HepG2 (cell line): ENCODE results near the gene VCP. TPM values are rescaled to one million over a fixed set of nuclear protein-coding genes. Genes with fewer than 3 reads are reported as not detected.

Experiments used
- AHDC1 ChIP-seq: sonication (generic); formaldehyde crosslinking; IDR thresholded peaks from 2 replicates; pipeline ENCODE4 v1.5.1; 2020; ENCODE audit warnings: mild to moderate bottlenecking, missing genetic modification reagents, borderline replicate concordance
- CC2D1A ChIP-seq: sonication (generic); formaldehyde crosslinking; IDR thresholded peaks from 2 replicates; pipeline ENCODE4 v1.8.1; 2023; ENCODE audit warnings: mild to moderate bottlenecking, missing genetic modification reagents
- DZIP1 ChIP-seq: sonication (generic); formaldehyde crosslinking; IDR thresholded peaks from 2 replicates; pipeline ENCODE4 v1.5.0; 2020; ENCODE audit warnings: mild to moderate bottlenecking, missing genetic modification reagents
- FOXO4 ChIP-seq: sonication (generic); formaldehyde crosslinking; conservative IDR thresholded peaks from 2 replicates; pipeline ENCODE4 v1.8.1; 2023; ENCODE audit warnings: missing genetic modification reagents
- HIVEP1 ChIP-seq: sonication (generic); formaldehyde crosslinking; IDR thresholded peaks from 2 replicates; pipeline ENCODE4 v1.4.0; 2020; ENCODE audit warnings: mild to moderate bottlenecking, missing genetic modification reagents
- HOXA9 ChIP-seq: sonication (generic); formaldehyde crosslinking; IDR thresholded peaks from 2 replicates; pipeline ENCODE4 v1.8.1; 2022; ENCODE audit warnings: missing genetic modification reagents, mild to moderate bottlenecking, moderate library complexity, borderline replicate concordance
- KDM4B ChIP-seq: sonication (generic); formaldehyde crosslinking; IDR thresholded peaks from 2 replicates; pipeline ENCODE4 v1.4.0; 2020; ENCODE audit warnings: missing genetic modification reagents
- MEIS2 ChIP-seq: sonication (generic); formaldehyde crosslinking; IDR thresholded peaks from 2 replicates; pipeline ENCODE4 v1.9.0; 2021; ENCODE audit warnings: mild to moderate bottlenecking, missing genetic modification reagents
- PATZ1 ChIP-seq: sonication (generic); formaldehyde crosslinking; IDR thresholded peaks from 2 replicates; pipeline ENCODE4 v1.4.0; 2020; ENCODE audit warnings: missing genetic modification reagents
- PCBP2 ChIP-seq: fragments of 200-400 bp; formaldehyde crosslinking; optimal IDR thresholded peaks from 2 replicates; pipeline ENCODE3; 2018; ENCODE audit warnings: low read length, low read depth; ENCODE audit not compliant: poor library complexity, severe bottlenecking
- ZNF264 ChIP-seq: sonication (generic); formaldehyde crosslinking; IDR thresholded peaks from 2 replicates; pipeline ENCODE4 v1.4.0; 2020; ENCODE audit warnings: missing genetic modification reagents
- ZNF335 ChIP-seq: sonication (generic); formaldehyde crosslinking; IDR thresholded peaks from 2 replicates; pipeline ENCODE4 v1.4.0; 2020; ENCODE audit warnings: missing genetic modification reagents
- ZNF75D ChIP-seq: sonication (generic); formaldehyde crosslinking; IDR thresholded peaks from 2 replicates; pipeline ENCODE4 v1.8.1; 2023; ENCODE audit warnings: missing genetic modification reagents, mild to moderate bottlenecking, borderline replicate concordance
- ZSCAN9 ChIP-seq: IDR thresholded peaks from 2 replicates; pipeline ENCODE4 v1.6.1; 2016; ENCODE audit warnings: borderline replicate concordance
- polyA plus RNA-seq, 8 experiments: library from polyadenylated mRNA; depleted of rRNA in 3 of 8; stranded (reverse) in 7 of 8; unstranded in 1 of 8; fragments of >200 nt; fragmentation: Illumina TruSeq in 4 of 8; extraction: Trizol in 4 of 8; gene quantifications; 2 replicates each; pipeline versions ENCODE4 v1.2.1 to v1.2.3, GENCODE V29; 2011 to 2016; ENCODE audit warnings: low read depth in 4 of 8, missing spikeins in 1 of 8, mixed read lengths in 1 of 8; ENCODE audit not compliant: insufficient read depth in 1 of 8
- total RNA-seq, 5 experiments: library from RNA; depleted of rRNA; stranded (reverse); fragments of >200 nt; fragmentation: Illumina TruSeq; extraction: Trizol; gene quantifications; 2 replicates each; pipeline ENCODE4 v1.2.3, GENCODE V29; 2016; ENCODE audit warnings: low read depth in 1 of 5

VCP gene
- total and polyA plus RNA-seq, 2 of the 13 experiments (the other 11 are each of a cell fraction or from before 2014, with no cell fraction given): 143 to 391 TPM

- TF ChIP-seq ZNF335 (peak; percentile 83; the same call in 1 of the 2 replicates), CC2D1A (CRISPR knock-in tag) (no peak), ZNF75D (no peak), HIVEP1 (CRISPR knock-in tag) (no peak; the same call in 1 of the 2 replicates), PATZ1 (CRISPR knock-in tag) (peak; percentile 58), ZNF264 (CRISPR knock-in tag) (peak; percentile 81; the same call in 1 of the 2 replicates), AHDC1 (CRISPR knock-in tag) (no peak), ZSCAN9 (CRISPR knock-in tag) (peak; percentile 63; the same call in 1 of the 2 replicates), HOXA9 (CRISPR knock-in tag) (peak; percentile 70; the same call in 1 of the 2 replicates), MEIS2 (peak; percentile 92), FOXO4 (no peak), DZIP1 (CRISPR knock-in tag) (no peak), PCBP2 (no peak), KDM4B (CRISPR knock-in tag) (no peak)
Measured at GRCh38 chr9:35102769-35103659, 30.6 kb upstream of the VCP start, which contains the start of gene STOML2 (continued).
